Measurements from ENCODE around the gene ZW10. TPM values are rescaled to one million over a fixed set of nuclear protein-coding genes. Genes with fewer than 3 reads are reported as not detected.

The ZW10 gene
- total RNA-seq, 2 experiments from 2014 or later: 2.0 to 2.2 TPM

GRCh38 chr11:113752932-113753331 lies 20.6 kb downstream of the ZW10 start:
- Histone ChIP-seq H3K4me1 (ENCODE audit: insufficient read depth, low read length) (no peaks in the 10 kb centered on the region), H3K9me3 (ENCODE audit: control insufficient read depth in 1 of 2, insufficient read depth in 1 of 2, low read length in 2 of 2) (no peaks in the 10 kb centered on the region), H3K4me3 (ENCODE audit: low read length) (no peak overlapping the region), H3K36me3 (ENCODE audit: insufficient read depth, low read length) (peaks cover 27% of the 10 kb centered on the region), H3K27me3 (ENCODE audit: control insufficient read depth in 1 of 2, insufficient read depth in 2 of 2, low read length in 2 of 2) (no peaks in the 10 kb centered on the region), H3K27ac (ENCODE audit: low read depth in 1 of 2, low read length in 2 of 2) (no peak overlapping the region)
- Mint-ChIP-seq H3K27me3 (no peaks in the 10 kb centered on the region), H3K27ac (no peak overlapping the region), H3K4me1 (ENCODE audit: low read depth) (no peaks in the 10 kb centered on the region), H3K36me3 (ENCODE audit: low read depth) (peaks cover 56% of the 10 kb centered on the region), H3K4me3 (no peak overlapping the region), H3K9me3 (no peaks in the 10 kb centered on the region)
- no peak for DNase-seq
- ATAC-seq (ENCODE audit: poor library complexity): no peak
- POLR2A ChIA-PET: no interaction called here
- intact Hi-C loops (cut with DNase I, micrococcal nuclease): no loop called here
- CTCF ChIA-PET: no interaction called here
- no peak for TF ChIP-seq CTCF (IDR thresholded peaks at IDR 0.05)

GRCh38 chr11:113736323-113736722 lies 37.2 kb downstream of the ZW10 start:
- H3K9me3 ChIP-seq (ENCODE audit: control insufficient read depth in 1 of 2, insufficient read depth in 1 of 2, low read length in 2 of 2): no peaks in the 10 kb centered on the region
- ATAC-seq (ENCODE audit: poor library complexity) (no peak), DNase-seq (no peak)
- no peak overlapping the region for H3K4me3 Mint-ChIP-seq
- peaks cover 89% of the 10 kb centered on the region for H3K36me3 Mint-ChIP-seq (ENCODE audit: low read depth)
- no peaks in the 10 kb centered on the region for H3K9me3 Mint-ChIP-seq
- no peak overlapping the region for H3K4me3 ChIP-seq (ENCODE audit: low read length)
- no peaks in the 10 kb centered on the region for H3K27me3 ChIP-seq (ENCODE audit: control insufficient read depth in 1 of 2, insufficient read depth in 2 of 2, low read length in 2 of 2)
- CTCF ChIA-PET: no interaction called here
- no peak for TF ChIP-seq CTCF (IDR thresholded peaks at IDR 0.05)
- H3K36me3 ChIP-seq (ENCODE audit: insufficient read depth, low read length): peaks cover 57% of the 10 kb centered on the region
- no peaks in the 10 kb centered on the region for H3K4me1 ChIP-seq (ENCODE audit: insufficient read depth, low read length)
- H3K27me3 Mint-ChIP-seq: no peaks in the 10 kb centered on the region
- no peak overlapping the region for H3K27ac ChIP-seq (ENCODE audit: low read depth in 1 of 2, low read length in 2 of 2)
- H3K4me1 Mint-ChIP-seq (ENCODE audit: low read depth): no peaks in the 10 kb centered on the region
- intact Hi-C loops (cut with DNase I, micrococcal nuclease): no loop called here
- POLR2A ChIA-PET: no interaction called here
- no peak overlapping the region for H3K27ac Mint-ChIP-seq

DNA sequence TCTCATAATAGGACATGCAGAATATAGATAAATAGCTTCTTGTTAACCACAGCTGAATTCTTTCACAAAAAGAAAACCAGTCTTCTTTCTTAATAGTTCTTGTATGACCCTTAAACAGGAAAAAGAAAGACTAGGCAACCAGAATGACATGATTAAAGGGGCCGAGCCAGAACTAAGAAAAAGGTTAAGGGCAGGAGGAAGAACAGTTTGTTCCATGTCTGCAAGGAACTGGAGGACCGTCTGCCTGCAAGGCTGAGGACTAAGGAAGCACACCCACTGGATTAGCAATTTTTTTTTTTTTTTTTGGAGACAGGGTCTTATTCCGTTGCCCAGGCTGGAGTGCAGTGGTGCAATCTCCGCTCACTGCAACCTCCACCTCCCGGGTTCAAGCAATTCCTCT lies 41.4 kb downstream of the ZW10 start:
- Histone ChIP-seq H3K4me1 (ENCODE audit: insufficient read depth, low read length) (no peaks in the 10 kb centered on the region), H3K4me3 (ENCODE audit: low read length) (no peak overlapping the region), H3K27me3 (ENCODE audit: control insufficient read depth in 1 of 2, insufficient read depth in 2 of 2, low read length in 2 of 2) (no peaks in the 10 kb centered on the region), H3K36me3 (ENCODE audit: insufficient read depth, low read length) (peaks cover 26% of the 10 kb centered on the region), H3K9me3 (ENCODE audit: control insufficient read depth in 1 of 2, insufficient read depth in 1 of 2, low read length in 2 of 2) (no peaks in the 10 kb centered on the region), H3K27ac (ENCODE audit: low read depth in 1 of 2, low read length in 2 of 2) (no peak overlapping the region)
- CTCF ChIA-PET: no interaction called here
- ATAC-seq (ENCODE audit: poor library complexity) (no peak), DNase-seq (no peak)
- no peaks in the 10 kb centered on the region for H3K9me3 Mint-ChIP-seq
- H3K4me1 Mint-ChIP-seq (ENCODE audit: low read depth): no peaks in the 10 kb centered on the region
- no peak for TF ChIP-seq CTCF (IDR thresholded peaks at IDR 0.05)
- intact Hi-C loops (cut with DNase I, micrococcal nuclease): loop anchor here in 1 of 2 experiments (5.0 kb wide), 1 partner anchor 425 kb away; no protein-coding TSS in a partner anchor
- H3K4me3 Mint-ChIP-seq: no peak overlapping the region
- no peak overlapping the region for H3K27ac Mint-ChIP-seq
- H3K36me3 Mint-ChIP-seq (ENCODE audit: low read depth): peaks cover 50% of the 10 kb centered on the region
- POLR2A ChIA-PET: no interaction called here
- no peaks in the 10 kb centered on the region for H3K27me3 Mint-ChIP-seq

All from CD4-positive, alpha-beta T cell (primary cell).